ENCODE results near the gene ASCL1.

The ASCL1 gene

GRCh38 chr12:102965281-102966155, 8.0 kb downstream of the ASCL1 start:
- intact Hi-C loops (cut with DNase I), result loop anchor here (2.0 kb wide), 1 partner anchor 47 kb away; no protein-coding TSS in a partner anchor
- peak in 40 of 42 donors; percentile 21 to 78 (median 60) for DNase-seq

DNA sequence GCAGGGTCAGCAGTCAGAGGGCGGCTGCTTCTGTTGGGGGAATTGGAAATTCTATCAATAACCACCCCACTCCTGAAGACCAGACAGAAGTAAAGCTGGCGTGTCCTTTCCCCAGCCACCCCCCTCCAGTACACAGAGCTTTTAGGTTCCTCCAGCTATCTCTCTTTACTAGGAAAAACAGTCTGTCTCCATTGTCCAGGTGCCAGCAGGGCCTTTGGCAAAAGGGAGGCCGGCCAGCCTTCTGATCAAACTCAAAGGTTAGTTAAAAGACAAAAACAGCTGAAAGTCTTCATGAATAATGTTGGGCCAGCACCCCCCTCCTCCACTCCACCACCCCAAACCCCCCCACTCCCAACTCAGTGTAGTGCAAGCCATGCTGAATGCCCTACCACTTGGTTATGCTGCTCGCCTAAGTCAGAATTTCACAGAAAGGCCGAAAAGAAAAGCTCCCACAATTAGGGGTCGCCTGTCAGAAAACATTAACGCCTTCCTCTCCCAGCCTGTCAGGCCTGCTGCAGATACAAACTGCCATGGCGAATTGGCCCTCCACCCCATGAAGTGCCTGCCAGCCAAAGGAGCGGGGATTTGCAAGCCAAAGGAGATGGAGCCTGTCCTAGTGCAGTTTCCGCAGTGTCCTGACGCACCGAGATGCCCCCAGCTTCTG, 8.9 kb downstream of the ASCL1 start:
- intact Hi-C loops (cut with DNase I), result no loop called here

DNA sequence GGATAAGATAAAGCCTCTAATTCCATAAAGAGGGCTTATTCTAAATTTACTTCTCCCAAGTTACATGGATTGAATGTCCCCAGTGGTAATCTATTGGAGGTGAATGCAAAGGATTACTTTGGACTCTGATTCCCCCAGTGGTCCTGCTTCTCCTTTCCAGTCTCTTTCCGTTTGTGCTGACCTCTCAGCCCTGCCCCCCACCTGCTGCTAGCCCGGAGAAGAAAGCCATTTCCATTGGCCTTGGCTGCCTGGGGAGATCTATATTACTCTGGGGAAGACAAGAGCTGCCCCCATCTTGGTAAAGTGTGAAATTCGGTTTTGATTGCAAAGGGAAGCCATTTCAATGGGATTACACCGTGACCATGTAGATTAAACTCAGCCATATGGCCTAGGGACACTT, 13.3 kb downstream of the ASCL1 start:
- intact Hi-C loops (cut with DNase I), result no loop called here
- DNase-seq, result no peak

More for the DNA sequence above, 8.9 kb downstream of the ASCL1 start:
- DNase-seq, result peak in 1 of 42 donors; percentile 53

DNA sequence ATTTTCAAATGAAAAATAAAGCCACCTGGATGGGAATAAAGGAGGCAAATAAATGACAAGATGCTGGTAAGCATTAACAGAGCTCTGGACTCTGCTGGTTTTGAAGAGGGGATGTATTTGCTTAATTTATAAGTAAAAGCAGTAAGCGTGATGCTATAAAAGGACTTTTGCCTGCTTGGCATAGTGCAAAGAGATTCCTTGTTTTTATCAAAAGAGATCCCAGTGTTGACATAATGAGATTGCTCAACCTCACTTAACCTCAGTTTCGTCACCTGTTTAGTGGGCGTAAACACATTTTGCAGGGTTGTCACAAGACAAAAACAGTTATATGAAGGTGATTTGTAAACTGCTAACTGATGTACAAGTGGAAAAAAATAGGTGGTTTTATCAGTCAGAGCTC, 13.8 kb downstream of the ASCL1 start:
- intact Hi-C loops (cut with DNase I), result no loop called here

GRCh38 chr12:102973583-102973982, 16.1 kb downstream of the ASCL1 start:
- intact Hi-C loops (cut with DNase I), result no loop called here
- DNase-seq, result no peak

More for the DNA sequence above, 13.8 kb downstream of the ASCL1 start:
- DNase-seq, result no peak

DNA sequence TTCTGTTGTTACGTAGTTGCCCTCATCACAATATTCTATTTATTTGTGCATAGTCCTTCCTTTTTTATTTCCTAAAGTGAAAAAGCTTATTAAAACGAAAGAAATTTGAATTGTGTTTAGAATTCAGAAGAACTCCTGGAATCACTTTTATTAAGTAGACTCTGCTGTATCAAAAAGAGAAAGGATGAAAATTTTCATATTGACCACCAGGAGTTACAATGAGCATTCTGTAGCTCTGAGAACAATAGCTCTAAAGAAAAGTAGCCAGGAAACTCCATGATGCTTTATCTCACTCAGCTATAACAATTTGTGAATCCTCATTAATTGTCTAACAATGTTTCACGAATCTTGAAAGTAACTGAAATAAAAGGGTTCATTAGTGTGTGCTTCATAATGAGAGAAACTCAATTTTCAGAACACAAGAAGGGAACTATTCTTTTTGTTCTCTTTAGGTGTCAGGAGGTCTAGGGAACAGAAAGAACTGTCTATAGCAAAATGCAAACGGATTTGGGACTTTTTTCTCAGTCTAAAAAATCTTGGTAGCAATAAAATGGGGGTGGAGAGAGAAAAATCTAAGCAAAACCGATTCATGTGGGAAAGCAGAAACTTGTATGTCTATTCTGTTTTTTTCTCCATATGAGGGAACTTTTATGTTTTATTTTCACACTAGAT, 19.3 kb downstream of the ASCL1 start:
- no peak for DNase-seq
- intact Hi-C loops (cut with DNase I), result no loop called here

DNA sequence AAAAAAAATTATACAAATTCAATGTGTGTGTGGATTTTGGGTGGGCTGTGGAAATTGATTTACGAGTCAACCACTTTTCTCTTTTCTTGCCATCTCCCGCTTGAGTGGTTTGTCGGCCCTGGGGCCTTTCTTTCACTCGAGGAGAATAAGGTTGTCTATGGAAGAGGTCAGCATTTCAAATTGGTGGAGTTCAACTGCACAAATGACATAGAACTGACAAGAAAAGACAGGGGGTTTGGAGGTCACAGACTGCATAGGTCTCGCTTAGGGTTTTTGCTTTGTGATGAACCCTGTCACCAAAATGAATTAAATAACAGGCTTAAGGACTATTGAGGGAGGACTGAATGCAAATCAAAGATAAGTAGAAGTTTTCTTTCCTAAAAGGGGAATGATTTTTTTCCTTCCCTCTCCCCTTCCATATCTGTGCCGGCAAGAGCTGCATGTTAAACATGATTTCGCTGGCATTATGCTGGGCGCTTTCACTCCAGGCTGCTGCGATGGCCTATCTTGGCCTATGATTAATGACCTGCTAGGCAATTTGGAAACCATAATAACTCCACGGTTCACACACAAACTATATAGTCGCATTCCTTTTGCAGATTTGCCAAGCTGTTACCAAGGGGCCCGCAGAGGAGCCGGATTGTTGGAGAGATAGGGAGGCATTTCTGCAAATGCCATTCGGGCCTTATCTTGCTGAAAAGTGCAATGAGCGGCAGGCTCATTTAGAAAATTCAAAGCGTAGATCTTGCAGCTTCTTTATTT, 20.7 kb downstream of the ASCL1 start:
- intact Hi-C loops (cut with DNase I), result no loop called here
- DNase-seq, result no peak

DNA sequence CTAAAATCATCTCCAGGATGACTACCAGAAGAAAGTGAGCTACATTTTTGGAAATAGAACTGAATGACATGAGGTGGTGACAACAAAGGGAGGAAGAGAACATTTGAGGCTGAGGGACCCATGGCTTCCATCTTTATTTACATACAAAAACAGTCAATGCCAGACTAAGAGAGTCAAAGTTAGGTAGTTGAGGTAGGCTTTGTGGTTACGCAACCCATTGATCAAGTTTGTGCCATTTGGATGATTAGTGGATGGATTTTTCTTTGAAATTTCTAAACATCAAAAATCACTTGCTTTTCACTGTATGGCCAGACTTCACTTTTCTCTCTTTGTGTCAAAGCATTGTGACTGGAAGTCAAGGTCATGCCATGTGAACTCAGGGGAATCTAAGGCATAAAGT, 22.9 kb downstream of the ASCL1 start:
- intact Hi-C loops (cut with DNase I), result no loop called here
- no peak for DNase-seq

GRCh38 chr12:102990419-102990818, 32.9 kb downstream of the ASCL1 start:
- DNase-seq, result peak in 6 of 42 donors; percentile 3 to 19 (median 16)
- intact Hi-C loops (cut with DNase I), result no loop called here

DNA sequence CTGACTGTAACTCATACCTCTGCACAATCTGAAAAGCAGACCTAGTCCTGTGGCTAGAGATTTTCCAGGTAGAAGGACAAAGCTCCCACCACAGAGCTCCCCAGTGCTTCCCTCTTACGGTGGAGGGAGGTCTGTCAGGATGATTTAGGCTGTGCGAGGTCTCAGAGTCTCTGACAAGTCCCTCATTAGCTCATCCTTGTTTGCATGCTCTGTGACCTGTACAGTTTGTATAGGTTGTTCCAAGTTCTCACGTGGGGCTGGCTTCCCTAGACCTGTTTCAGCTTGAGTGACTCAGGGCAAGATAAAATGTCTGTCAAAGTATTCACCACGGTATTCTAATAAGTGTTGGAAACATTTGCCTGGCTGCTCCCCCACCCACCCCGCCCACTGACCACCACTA, 34.8 kb downstream of the ASCL1 start:
- intact Hi-C loops (cut with DNase I), result no loop called here
- DNase-seq, result no peak

- intact Hi-C loops (cut with DNase I), result no loop called here
- DNase-seq, result no peak
Observed at GRCh38 chr12:102992720-102993119, 35.2 kb downstream of the ASCL1 start.

- intact Hi-C loops (cut with DNase I), result no loop called here
- no peak for DNase-seq
Observed at GRCh38 chr12:102993537-102993936, 36.1 kb downstream of the ASCL1 start.

DNA sequence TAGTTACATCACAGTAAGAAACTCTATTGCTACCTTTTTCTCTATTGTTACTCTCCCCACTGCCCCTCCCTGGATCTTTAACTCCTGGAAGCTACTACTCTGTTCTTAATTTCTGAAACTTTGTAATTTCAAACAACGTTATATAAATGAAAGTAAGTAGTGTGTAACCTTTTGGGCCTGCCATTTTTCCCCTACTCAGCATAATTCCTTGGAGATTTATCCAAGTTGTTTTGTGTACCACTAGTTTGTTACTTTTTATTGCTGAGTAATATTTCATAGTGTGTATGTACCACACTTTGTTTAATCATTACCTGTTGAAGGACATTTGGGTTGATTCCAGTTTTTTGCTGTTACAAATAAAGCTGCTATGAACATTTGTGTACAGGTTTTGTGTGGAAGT, 37.9 kb downstream of the ASCL1 start:
- intact Hi-C loops (cut with DNase I), result no loop called here
- DNase-seq, result no peak
